GM06990 (cell line): ENCODE measurements around the gene HS2ST1.

ENCODE experiments used
- DNase-seq: peaks from one replicate; pipeline ENCODE4 v3.0.0-alpha.2; 2011; ENCODE audit not compliant: insufficient read length; ENCODE audit errors: extremely low read depth
- H3K27me3 ChIP-seq: replicated peaks from 2 replicates; pipeline ENCODE4 v1.6.0; 2011; ENCODE audit warnings: low read length; ENCODE audit not compliant: control insufficient read depth, insufficient read depth
- H3K36me3 ChIP-seq: 2 replicates; pipeline ENCODE4 v1.5.1; 2011; ENCODE audit warnings: low read length; ENCODE audit not compliant: control insufficient read depth, insufficient read depth
- H3K4me3 ChIP-seq: replicated peaks from 2 replicates; pipeline ENCODE4 v1.5.1; 2011; ENCODE audit warnings: low read depth, mild to moderate bottlenecking, control low read depth, low read length
- CTCF ChIP-seq: IDR thresholded peaks from 2 replicates; pipeline ENCODE4 v1.5.1; 2011; ENCODE audit warnings: low read length, control low read depth, mild to moderate bottlenecking, inconsistent platforms; ENCODE audit not compliant: insufficient read depth, poor library complexity, severe bottlenecking

Gene HS2ST1

GRCh38 chr1:86939406-86939805 is 25.0 kb downstream of the HS2ST1 start:
- no peak for TF ChIP-seq CTCF
- Histone ChIP-seq H3K36me3 (no peaks in the 10 kb centered on the region), H3K4me3 (no peak overlapping the region), H3K27me3 (no peaks in the 10 kb centered on the region)
- DNase-seq = no peak

GRCh38 chr1:86940599-86940998 is 26.2 kb downstream of the HS2ST1 start:
- no peak overlapping the region for H3K4me3 ChIP-seq
- no peaks in the 10 kb centered on the region for H3K27me3 ChIP-seq
- H3K36me3 ChIP-seq = no peaks in the 10 kb centered on the region
- TF ChIP-seq CTCF = no peak
- DNase-seq = no peak

- no peaks in the 10 kb centered on the region for H3K36me3 ChIP-seq
- no peak for DNase-seq
- no peak overlapping the region for H3K4me3 ChIP-seq
- TF ChIP-seq CTCF = no peak
- no peaks in the 10 kb centered on the region for H3K27me3 ChIP-seq
These were observed 27.6 kb downstream of the HS2ST1 start for GRCh38 chr1:86942042-86942441.

- DNase-seq = no peak
- no peaks in the 10 kb centered on the region for H3K36me3 ChIP-seq
- no peak overlapping the region for H3K4me3 ChIP-seq
- H3K27me3 ChIP-seq = no peaks in the 10 kb centered on the region
- TF ChIP-seq CTCF = no peak
These were observed 28.3 kb downstream of the HS2ST1 start for GRCh38 chr1:86942743-86943142.

- no peaks in the 10 kb centered on the region for H3K36me3 ChIP-seq
- no peak for TF ChIP-seq CTCF
- no peaks in the 10 kb centered on the region for H3K27me3 ChIP-seq
- no peak overlapping the region for H3K4me3 ChIP-seq
- no peak for DNase-seq
These were observed 33.8 kb downstream of the HS2ST1 start for GRCh38 chr1:86948212-86948611.

GRCh38 chr1:86950712-86951419 is 36.4 kb downstream of the HS2ST1 start:
- no peak overlapping the region for H3K4me3 ChIP-seq
- TF ChIP-seq CTCF = no peak
- H3K27me3 ChIP-seq = no peaks in the 10 kb centered on the region
- no peak for DNase-seq
- H3K36me3 ChIP-seq = no peaks in the 10 kb centered on the region
